GM19193 (cell line): ENCODE data around the gene IMPDH2.

Experiments used
- POLR2A ChIP-seq: IDR thresholded peaks from 4 replicates; pipeline ENCODE4 v1.6.1; 2011; ENCODE audit not compliant: insufficient read depth, insufficient read length; ENCODE audit errors: extremely low read depth

Gene IMPDH2

DNA sequence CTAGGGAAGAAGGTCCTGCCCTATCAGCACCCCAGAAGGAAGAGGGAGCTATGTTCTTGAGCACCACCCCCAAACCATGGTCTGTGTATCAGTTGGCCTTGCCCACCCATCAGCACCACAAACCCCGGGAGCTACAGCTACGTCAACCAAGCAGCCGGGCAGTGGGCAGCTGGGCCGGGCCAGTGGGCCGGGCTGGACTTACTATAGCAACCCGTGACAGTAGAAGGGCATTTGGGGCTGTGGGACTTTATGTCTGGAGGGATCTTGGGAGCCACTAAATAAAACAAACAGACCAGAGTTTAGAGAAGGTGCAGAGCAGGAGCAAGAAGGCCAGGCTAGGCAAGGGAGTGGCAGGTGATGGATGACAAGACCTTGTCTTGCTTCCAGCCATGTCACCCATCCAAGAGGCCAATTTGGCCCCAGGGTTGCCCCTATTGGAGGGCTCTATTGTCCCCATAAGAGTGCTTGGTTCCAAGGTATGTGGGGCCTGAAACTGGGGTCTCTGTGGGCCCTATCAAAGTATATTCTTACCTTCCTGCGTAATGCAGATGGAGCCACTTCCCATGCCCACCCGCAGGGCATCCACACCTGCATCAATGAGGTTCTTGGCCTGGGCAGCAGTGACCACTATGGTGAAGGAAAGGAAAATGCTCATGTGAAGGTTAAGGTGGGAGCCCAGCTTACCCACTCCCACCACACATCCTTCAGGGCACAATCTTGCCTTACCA lies 3.2 kb downstream of the IMPDH2 start:
- TF ChIP-seq POLR2A: peak; percentile 18

DNA sequence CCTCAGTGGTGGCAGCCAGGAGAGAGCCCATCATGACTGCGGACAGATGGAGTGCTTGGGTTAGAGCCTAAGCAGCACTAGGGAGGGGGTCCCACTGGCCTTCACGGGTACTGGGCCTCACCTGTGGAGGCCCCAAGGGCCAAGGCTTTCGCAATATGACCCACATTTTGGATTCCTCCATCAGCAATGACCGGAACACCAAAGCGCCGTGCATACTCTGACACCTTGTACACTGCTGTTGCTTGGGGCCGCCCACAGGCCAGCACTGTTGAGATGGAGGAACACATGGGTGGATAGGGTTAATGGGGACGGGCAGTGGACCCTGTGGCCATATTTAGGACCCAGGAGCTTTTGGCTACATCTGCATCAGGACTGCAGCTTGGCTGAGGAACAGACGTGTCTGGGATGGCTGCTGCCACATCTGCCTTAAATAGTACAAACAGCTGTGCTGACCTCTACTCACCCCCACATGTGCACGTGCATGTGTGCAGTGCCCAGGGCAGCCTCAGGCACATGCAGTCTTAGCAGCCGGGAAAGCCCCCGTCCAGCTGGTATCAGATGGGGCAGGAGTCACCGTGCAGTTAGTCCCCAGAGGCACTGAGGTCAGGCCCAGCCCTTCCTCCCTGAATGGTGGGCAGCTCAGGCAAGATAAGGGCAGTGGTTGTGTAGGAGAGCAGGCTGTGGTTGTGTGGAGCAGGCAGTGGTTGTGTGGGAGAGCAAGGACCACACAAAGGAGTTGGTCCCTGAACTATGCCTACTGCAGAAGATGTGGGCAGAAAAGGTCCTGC lies 4.0 kb downstream of the IMPDH2 start:
- no peak for TF ChIP-seq POLR2A

DNA sequence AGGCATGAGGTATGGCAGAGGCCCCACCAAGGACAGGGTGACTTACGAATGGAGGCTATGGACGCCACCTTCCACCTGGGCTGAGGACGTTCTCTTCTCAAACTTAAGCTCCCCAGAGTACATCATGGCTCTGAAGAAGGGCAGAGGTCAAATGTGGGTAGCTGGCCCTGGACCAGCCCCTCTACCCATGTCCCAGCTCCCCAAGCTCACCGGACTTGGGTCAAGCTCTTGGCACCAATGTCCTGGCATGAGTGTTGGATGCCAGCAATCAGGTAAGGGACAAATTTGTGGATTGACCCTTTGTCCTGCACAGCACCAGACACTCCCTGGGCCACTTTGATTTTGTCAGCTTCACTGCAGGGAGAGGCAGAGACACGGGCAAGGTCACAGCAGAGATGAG lies 4.7 kb downstream of the IMPDH2 start:
- TF ChIP-seq POLR2A: no peak

DNA sequence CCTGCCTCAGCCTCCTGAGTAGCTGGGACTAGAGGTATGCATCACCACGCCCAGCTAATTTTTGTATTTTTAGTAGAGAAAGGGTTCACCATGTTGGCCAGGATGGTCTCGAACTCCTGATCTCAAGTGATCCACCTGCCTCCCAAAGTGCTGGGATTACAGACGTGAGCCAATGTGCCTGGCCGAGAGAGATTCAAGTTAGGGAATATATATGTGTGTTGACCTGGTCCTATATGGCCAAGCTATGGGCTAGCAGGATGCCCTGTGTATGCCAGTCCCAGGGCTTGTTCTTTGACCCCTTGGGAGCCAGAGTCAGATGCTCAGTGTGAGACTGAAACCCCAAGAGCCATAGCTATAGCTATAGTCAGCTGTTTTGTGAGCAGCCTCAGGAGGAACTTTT lies 5.4 kb downstream of the IMPDH2 start:
- TF ChIP-seq POLR2A: no peak

DNA sequence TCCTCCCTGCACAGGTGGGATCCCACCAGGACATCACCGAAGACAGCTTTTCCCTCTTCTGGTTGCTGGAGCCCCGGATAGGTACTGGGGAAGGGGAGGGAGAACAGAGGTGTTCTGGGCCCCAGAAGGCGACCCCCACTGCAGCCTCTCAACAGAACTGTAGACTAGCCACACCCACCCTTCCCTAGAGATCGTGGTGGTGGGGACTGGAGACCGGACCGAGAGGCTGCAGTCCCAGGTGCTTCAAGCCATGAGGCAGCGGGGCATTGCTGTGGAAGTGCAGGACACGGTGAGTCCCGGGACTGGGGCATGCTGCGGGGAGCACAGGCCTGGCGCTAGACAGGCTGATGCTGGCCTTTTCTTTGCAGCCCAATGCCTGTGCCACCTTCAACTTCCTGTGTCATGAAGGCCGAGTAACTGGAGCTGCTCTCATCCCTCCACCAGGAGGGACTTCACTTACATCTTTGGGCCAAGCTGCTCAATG lies 6.5 kb downstream of the IMPDH2 start:
- no peak for TF ChIP-seq POLR2A

DNA sequence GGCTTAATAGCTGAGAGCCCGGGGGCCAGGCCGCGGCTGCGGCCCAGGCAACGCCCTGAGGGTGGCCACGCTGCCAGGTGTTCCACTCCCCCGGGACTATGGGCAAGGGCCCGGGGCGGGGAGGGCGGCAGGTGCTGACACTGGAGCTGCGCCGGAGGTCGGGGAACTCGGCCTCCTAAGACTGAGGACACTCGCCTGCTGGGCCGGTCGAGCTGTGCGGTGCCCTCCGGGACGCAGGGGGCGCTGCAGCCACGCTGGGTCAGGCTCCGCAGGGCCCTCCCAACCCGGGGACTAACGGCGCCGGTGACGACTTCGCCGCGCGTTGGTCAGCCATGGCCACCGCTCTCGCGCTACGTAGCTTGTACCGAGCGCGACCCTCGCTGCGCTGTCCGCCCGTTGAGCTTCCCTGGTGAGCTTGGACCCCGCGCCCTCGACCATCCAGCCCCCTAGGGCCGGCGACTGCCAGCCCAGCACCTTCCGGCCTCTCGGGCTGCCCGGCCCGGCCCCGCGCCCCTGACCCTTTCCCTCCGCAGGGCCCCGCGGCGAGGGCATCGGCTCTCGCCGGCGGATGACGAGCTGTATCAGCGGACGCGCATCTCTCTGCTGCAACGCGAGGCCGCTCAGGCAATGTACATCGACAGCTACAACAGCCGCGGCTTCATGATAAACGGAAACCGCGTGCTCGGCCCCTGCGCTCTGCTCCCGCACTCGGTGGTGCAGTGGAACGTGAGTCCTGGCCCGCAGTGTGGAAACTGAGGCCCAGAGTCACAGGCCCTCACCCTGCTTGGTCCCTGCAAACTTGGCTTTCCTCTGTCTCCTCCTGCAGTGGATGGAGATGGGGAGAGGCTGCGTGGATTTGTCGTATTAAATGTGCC lies 7.1 kb downstream of the IMPDH2 start, which contains the start of gene NDUFAF3:
NDUFAF3 (plus strand) TSS at position 309 of the 875 bp plus-strand sequence; CDS start at position 333, 24 bp downstream.
- peak; percentile 90 for TF ChIP-seq POLR2A

GRCh38 chr3:49021213-49021812 lies 7.9 kb downstream of the IMPDH2 start:
- TF ChIP-seq POLR2A: peak; percentile 100

GRCh38 chr3:49020330-49021212 lies 8.6 kb downstream of the IMPDH2 start:
- TF ChIP-seq POLR2A: no peak

- TF ChIP-seq POLR2A: no peak
Measured at GRCh38 chr3:49019941-49020329, 9.3 kb downstream of the IMPDH2 start.

DNA sequence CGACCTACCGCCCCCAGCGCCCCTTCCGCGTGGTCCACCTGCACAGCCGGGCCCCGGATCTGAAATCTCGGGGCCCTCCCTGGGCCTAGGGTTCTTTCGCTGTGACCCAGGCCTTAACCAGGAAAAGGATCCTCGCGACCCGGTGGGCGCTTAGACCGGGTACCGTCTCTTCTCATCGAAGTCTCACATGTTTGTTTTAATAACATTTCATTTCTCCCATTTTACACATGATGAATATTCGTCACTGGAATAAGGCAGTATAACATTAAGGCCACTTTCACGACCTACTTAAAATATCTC lies 10.5 kb downstream of the IMPDH2 start:
- no peak for TF ChIP-seq POLR2A

- peak; percentile 66 for TF ChIP-seq POLR2A
Measured at GRCh38 chr3:49017971-49018706, 11.1 kb downstream of the IMPDH2 start, which contains the start of gene DALRD3. Gene DALRD3, minus strand, starts transcription at chr3:49018580. Its CDS starts 16 bp downstream, at chr3:49018564.

GRCh38 chr3:49017229-49017970 lies 11.8 kb downstream of the IMPDH2 start:
- TF ChIP-seq POLR2A: no peak
